HG03378 (cell line): ENCODE results near the gene PTPRM.
"Not testable (repeated sequence)": the region's sequence is repeated elsewhere in the genome, so short reads cannot be mapped to it uniquely, and the experiment has no call there.

ENCODE experiments used
- ATAC-seq: cut with Tn5 transposase; IDR thresholded peaks from one replicate; pipeline ENCODE4 v1.9.1; 2021; ENCODE audit warnings: mild to moderate bottlenecking, moderate library complexity; ENCODE audit not compliant: unreplicated experiment

Gene PTPRM

DNA sequence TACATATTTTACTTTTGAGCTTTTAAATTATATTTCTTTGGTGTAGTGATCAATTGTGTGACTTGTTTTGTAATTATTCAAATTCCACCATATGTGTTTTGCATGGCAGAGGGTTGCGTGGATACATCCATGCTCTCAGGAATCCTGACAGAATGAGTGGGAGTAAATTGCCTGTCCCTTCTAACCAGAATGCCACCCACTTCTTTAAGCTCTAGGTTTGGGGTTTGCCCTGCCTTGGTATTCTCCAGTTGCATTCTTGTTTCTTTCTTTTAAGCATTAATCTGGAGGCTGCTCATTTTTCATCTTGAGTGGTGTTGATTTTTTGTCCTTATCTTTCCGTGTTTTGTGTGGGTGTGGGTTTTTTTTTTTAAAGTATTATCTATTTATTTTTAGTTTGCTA, 360.0 kb downstream of the PTPRM start:
- ATAC-seq: no peak

- ATAC-seq: no peak
These were observed 364.6 kb downstream of the PTPRM start for GRCh38 chr18:7931763-7932162.

DNA sequence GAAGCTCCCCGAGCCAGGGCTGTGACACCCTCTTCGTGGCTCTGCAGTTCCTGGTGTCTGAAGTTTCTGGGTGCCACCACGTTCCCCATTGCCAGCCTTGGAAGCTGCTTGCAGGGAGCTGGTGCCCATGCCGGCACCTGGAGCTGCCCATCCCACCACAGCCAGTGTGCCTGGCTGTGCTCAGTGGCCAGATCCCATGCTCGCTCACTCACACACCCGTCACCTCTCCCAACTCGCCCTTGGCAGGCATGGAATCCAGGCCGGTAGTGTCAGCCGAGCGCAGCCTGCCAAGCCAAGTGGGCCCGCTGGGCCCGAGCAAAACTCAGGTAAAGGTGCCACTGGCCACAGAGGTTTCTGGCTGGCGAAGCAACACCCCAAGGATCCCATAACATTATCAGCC, 370.2 kb downstream of the PTPRM start:
- no peak for ATAC-seq

DNA sequence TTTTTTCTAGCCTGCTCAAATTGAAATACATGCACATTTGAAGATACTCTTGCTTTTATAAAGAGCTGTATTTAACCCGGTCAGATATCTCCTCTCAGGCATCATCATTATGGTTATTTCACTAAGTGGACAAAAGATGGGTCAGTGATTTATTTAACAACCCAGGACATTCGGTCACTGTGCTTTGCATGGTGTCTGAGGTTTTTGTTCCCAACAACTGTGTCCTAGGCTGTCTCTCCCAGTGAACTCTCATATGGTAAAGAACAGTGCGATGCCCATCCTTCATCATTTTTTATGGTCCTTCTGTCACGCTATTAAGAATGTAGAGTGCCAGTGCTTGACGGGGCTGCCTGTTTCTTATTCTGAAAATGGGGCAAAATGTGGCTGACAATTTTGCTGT, 372.4 kb downstream of the PTPRM start:
- no peak for ATAC-seq

GRCh38 chr18:7940379-7940778, 373.3 kb downstream of the PTPRM start:
- ATAC-seq: no peak

DNA sequence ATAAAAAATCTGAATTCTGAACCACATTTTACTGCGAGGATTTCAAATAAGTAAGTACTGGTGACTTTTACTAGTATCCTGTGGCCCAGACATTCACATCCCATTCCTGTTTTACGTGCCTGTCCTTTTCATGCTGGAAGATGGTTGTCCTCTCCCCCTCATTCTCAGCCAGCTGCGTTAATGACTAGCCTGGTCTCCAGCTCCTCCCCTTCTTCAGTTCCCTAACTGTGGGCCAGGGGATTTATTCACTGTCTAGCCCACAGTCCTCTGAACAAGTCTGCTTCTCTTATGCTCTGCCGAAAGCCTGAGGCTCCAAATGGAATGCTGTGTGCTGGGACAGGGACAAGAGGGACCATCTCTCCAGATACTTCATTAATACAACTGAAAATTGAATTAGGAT, 373.9 kb downstream of the PTPRM start:
- no peak for ATAC-seq

GRCh38 chr18:7941533-7941932, 374.4 kb downstream of the PTPRM start:
- ATAC-seq: no peak

GRCh38 chr18:7945882-7946281, 378.8 kb downstream of the PTPRM start:
- ATAC-seq: no peak

DNA sequence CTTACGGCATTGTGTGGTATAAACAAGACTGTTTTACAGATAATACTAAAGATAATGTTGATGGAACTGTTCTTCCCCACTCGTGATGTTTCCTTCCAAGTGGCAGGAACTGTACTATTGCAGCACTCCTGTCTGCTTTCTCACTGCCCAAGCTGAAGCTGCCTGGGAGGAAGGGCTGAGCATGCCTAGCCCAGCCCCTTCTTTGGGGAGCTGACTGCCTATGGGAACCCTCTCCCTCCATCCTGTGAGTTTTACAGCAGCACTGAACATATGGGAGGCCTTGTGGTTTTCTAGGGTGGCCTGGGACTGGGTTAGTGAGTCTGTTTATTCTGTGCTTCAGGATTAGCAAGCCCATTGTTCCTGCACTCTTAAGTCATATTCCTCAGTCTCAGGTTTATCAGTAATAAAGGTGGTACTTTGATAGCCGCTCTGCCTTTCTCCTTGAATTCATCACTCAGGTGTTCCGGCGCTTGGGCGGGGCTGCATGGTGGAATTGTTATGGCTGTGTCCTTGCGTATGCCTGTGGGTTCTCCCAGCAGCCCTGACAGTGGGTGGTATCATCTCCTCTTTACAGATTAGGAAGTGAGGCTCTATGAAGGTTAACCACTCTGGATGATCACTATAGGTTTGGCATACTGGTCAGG, 379.7 kb downstream of the PTPRM start:
- no peak for ATAC-seq

DNA sequence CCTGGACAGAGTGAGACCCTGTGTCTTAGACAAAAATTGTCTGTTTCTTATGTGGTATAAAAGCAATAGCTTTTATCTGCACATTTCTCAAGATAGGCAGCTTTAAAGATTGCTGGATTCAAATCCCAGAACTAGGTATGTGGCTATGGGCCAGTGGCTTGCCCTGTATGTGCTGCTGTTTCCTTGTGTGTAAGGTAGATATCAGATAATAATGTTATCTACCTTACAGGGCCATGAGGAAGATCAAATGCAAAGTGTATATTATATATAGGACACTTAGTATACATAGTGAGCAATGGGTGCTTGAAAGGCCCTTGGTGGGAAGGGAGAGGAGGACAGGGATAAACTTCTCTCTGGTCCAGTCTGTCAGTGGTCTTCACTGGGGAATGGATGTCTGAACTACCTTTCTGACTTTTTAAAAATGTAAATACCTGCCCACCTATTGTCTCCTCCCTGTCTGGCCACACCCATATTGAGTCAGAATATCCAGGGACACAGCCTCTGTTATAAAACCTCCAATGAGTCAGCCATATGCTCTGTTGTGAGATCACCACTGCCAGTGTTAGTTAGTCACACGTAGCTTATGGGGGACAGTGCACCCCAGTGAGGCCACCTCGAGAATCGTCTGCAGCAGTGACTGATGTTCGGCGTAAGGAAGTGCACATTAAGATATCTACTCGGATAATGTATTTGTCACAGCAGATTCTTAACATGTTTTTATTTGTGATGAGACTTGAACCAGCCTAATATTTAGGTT, 383.4 kb downstream of the PTPRM start:
- ATAC-seq: no peak

DNA sequence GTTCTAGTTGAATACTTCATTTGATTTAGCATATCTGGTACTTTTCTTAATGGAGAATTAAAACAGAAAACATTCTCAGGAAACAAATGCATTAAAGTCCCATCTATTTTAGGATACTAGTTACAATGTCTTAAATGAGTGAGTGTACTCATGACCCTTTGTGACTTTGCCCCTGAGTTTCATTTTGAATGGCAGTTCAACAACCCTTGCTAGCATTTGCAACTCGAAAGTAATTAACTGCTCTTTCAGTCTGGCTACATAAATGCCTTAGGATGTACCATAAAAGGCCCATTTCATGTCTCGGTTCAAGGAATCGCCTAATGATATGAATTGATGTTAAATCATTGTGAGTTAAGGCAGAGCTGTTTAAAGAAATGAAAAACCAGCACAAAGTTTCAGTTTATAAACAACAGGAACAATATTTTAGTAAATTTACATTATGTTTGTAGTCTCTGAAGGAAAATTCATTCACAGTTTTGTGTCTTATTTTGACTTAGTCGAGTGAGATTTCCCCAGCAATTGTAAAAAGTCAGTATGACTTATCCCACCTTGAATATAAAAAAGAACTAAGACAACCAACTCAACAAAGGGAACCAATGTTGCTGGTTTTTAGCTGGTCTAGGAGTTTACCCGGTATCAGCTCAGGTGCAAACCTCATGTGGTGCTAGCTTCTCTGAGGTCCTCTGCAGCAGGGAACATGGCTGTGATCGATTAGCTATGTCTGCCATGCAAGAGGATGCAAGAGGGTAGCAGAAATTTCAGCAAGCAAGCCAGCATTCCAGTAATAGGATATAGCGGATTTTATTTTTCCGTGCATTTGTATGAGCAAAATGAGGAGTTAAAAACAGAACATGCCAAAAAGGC, 386.2 kb downstream of the PTPRM start:
- ATAC-seq: peak; percentile 91

DNA sequence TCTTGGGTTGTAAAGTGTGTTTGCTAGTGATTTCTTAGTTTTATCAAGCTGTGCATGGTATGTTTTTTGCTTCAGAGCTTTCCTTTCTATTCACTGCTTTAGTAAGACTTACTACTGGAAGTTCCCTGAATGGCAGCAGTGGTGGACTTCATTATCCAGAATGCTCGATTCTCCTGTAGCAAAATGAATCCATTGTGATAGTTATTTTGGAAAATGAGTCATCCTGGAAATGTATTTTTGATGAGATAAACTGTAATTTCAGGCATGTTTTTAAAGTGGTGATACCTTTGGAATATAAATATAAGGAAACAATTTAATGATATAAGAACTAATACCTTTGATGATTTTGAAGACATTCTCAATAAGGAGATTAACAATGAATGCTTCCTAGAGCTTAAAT, 387.1 kb downstream of the PTPRM start:
- ATAC-seq: no peak

GRCh38 chr18:7955175-7955574, 388.1 kb downstream of the PTPRM start:
- ATAC-seq: no peak

DNA sequence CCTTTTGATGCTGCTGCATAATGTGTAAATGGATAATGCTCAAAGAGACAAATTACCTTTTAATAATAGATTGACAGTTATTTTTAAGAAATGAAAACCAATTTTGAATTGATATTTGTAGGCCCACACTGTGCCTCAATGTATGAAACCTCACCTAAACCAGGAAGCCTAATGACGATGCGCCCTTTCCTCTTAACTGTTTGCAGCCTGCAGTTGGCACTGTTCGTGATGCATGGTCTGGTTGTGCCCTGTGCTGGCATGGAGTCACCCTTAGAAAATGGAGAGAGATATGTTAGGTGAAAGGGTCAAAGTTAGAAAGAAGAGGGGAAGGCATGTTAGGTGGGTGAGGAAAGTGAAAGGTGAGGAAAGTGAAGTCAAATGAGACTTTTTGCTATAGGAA, 390.2 kb downstream of the PTPRM start:
- no peak for ATAC-seq

GRCh38 chr18:7958081-7958896, 391.2 kb downstream of the PTPRM start:
- no peak for ATAC-seq

- no peak for ATAC-seq
These were observed 391.7 kb downstream of the PTPRM start for GRCh38 chr18:7958897-7959146.

DNA sequence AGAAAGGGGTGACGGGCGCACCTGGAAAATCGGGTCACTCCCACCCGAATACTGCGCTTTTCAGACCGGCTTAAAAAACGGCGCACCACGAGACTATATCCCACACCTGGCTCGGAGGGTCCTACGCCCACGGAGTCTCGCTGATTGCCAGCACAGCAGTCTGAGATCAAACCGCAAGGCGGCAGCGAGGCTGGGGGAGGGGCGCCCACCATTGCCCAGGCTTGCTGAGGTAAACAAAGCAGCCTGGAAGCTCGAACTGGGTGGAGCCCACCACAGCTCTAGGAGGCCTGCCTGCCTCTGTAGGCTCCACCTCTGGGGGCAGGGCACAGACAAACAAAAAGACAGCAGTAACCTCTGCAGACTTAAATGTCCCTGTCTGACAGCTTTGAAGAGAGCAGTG, 399.6 kb downstream of the PTPRM start:
- not testable (repeated sequence) for ATAC-seq

DNA sequence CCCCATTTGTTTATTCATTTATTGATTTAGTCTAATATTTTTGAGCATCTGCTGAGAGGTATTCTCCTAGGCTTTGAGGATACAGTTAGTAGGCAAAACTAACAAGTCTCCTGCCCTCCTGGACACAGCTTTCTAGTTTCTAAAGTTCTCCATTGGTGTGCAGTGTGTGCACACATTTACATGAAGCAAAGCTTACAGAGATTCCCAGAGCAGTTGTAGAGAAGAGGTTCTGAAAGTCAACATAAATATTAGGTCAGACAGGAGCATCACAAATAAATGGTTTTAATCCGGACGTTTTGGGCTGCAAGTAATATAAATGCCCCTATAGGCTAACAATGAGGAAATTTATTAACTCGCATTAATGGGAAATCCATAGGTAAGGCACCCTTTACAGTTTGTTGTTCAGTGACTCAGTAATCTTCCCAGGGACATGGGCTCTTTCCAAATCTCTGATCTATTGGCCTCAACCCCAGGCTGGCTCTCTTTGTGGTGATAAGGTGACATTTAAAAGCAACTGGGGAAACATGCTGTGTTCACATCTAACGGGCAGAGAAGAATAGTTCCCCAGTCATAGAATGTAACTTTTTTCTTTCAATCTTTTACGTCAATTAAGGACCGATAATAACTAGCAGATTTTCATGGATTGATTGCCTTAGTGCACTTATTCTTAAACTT, 407.2 kb downstream of the PTPRM start:
- ATAC-seq: no peak

DNA sequence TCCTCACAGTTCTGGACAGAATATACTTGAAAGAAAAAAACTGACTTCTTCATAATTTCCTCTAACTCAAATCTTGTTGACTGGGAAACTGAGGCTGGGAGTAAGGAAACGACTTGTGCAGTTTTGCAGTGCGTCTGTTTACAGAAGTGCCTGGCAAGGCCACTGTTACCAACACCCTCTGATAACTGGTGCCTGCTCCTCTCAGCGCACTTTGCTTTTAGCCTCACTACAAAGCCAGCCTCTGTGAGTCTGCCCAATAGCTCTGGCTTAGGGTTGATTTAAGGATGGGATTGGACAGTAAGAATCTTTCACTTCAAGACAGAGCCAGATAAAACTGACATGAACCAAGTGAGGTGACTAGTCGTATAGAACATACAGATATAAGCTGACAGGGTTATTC, 410.8 kb downstream of the PTPRM start:
- ATAC-seq: no peak

- ATAC-seq: no peak
These were observed 411.7 kb downstream of the PTPRM start for GRCh38 chr18:7978834-7979233.

GRCh38 chr18:7979714-7980113, 412.6 kb downstream of the PTPRM start:
- no peak for ATAC-seq
